ENCODE data around the gene GCN1. TPM values are rescaled to one million over a fixed set of nuclear protein-coding genes. Genes with fewer than 3 reads are reported as not detected.
"Not testable (repeated sequence)": the region's sequence is repeated elsewhere in the genome, so short reads cannot be mapped to it uniquely, and the experiment has no call there.

Gene GCN1
- polyA plus RNA-seq, 4 donors = 45.9 to 68.8 (median 54.6) TPM

- DNase-seq (ENCODE audit: low read depth in 4 of 4, low spot score in 2 of 4) = not testable (repeated sequence)
These were observed 1.2 kb downstream of the GCN1 start for GRCh38 chr12:120193286-120193685.

GRCh38 chr12:120190985-120191480 lies 3.5 kb downstream of the GCN1 start:
- DNase-seq (ENCODE audit: low read depth in 4 of 4, low spot score in 2 of 4) = no peak

GRCh38 chr12:120190386-120190785 lies 4.1 kb downstream of the GCN1 start:
- DNase-seq (ENCODE audit: low read depth in 4 of 4, low spot score in 2 of 4) = no peak

GRCh38 chr12:120186654-120187053 lies 7.9 kb downstream of the GCN1 start:
- DNase-seq (ENCODE audit: low read depth in 4 of 4, low spot score in 2 of 4) = no peak

- DNase-seq (ENCODE audit: low read depth in 4 of 4, low spot score in 2 of 4) = no peak
These were observed 11.3 kb downstream of the GCN1 start for GRCh38 chr12:120183211-120183631.

GRCh38 chr12:120181991-120182631 lies 12.4 kb downstream of the GCN1 start:
- DNase-seq (ENCODE audit: low read depth in 4 of 4, low spot score in 2 of 4) = no peak

GRCh38 chr12:120180975-120181374 lies 13.5 kb downstream of the GCN1 start:
- DNase-seq (ENCODE audit: low read depth in 4 of 4, low spot score in 2 of 4) = no peak

GRCh38 chr12:120175537-120175936 lies 19.0 kb downstream of the GCN1 start:
- no peak for DNase-seq (ENCODE audit: low read depth in 4 of 4, low spot score in 2 of 4)

GRCh38 chr12:120175062-120175461 lies 19.5 kb downstream of the GCN1 start:
- DNase-seq (ENCODE audit: low read depth in 4 of 4, low spot score in 2 of 4) = no peak

GRCh38 chr12:120172053-120172452 lies 22.5 kb downstream of the GCN1 start:
- DNase-seq (ENCODE audit: low read depth in 4 of 4, low spot score in 2 of 4) = no peak

GRCh38 chr12:120170631-120171030 lies 23.9 kb downstream of the GCN1 start:
- DNase-seq (ENCODE audit: low read depth in 4 of 4, low spot score in 2 of 4) = no peak

- no peak for DNase-seq (ENCODE audit: low read depth in 4 of 4, low spot score in 2 of 4)
These were observed 24.6 kb downstream of the GCN1 start for GRCh38 chr12:120169946-120170345.

GRCh38 chr12:120168337-120168736 lies 26.2 kb downstream of the GCN1 start:
- no peak for DNase-seq (ENCODE audit: low read depth in 4 of 4, low spot score in 2 of 4)

- no peak for DNase-seq (ENCODE audit: low read depth in 4 of 4, low spot score in 2 of 4)
These were observed 26.9 kb downstream of the GCN1 start for GRCh38 chr12:120167529-120168095.

- no peak for DNase-seq (ENCODE audit: low read depth in 4 of 4, low spot score in 2 of 4)
These were observed 30.2 kb downstream of the GCN1 start for GRCh38 chr12:120164293-120164692.

- DNase-seq (ENCODE audit: low read depth in 4 of 4, low spot score in 2 of 4) = no peak
These were observed 31.8 kb downstream of the GCN1 start for GRCh38 chr12:120162763-120163162.

GRCh38 chr12:120161852-120162251 lies 32.7 kb downstream of the GCN1 start:
- no peak for DNase-seq (ENCODE audit: low read depth in 4 of 4, low spot score in 2 of 4)

- DNase-seq (ENCODE audit: low read depth in 4 of 4, low spot score in 2 of 4) = no peak
These were observed 34.8 kb downstream of the GCN1 start for GRCh38 chr12:120159509-120160237.

- no peak for DNase-seq (ENCODE audit: low read depth in 4 of 4, low spot score in 2 of 4)
These were observed 36.2 kb downstream of the GCN1 start for GRCh38 chr12:120158351-120158750.

- DNase-seq (ENCODE audit: low read depth in 4 of 4, low spot score in 2 of 4) = no peak
These were observed 36.8 kb downstream of the GCN1 start for GRCh38 chr12:120157678-120158077.

- DNase-seq (ENCODE audit: low read depth in 4 of 4, low spot score in 2 of 4) = no peak
These were observed 37.9 kb downstream of the GCN1 start for GRCh38 chr12:120156315-120157259.
